ENCODE results near the gene ICA1L. TPM values are rescaled to one million over a fixed set of nuclear protein-coding genes. Genes with fewer than 3 reads are reported as not detected.
"Not testable (repeated sequence)": the region's sequence is repeated elsewhere in the genome, so short reads cannot be mapped to it uniquely, and the experiment has no call there.

The ICA1L gene
- total RNA-seq, 1 donor from 2014 or later: 12.9 TPM

GRCh38 chr2:202808754-202809153 is 62.8 kb downstream of the ICA1L start:
- TF ChIP-seq, protein P1, sequence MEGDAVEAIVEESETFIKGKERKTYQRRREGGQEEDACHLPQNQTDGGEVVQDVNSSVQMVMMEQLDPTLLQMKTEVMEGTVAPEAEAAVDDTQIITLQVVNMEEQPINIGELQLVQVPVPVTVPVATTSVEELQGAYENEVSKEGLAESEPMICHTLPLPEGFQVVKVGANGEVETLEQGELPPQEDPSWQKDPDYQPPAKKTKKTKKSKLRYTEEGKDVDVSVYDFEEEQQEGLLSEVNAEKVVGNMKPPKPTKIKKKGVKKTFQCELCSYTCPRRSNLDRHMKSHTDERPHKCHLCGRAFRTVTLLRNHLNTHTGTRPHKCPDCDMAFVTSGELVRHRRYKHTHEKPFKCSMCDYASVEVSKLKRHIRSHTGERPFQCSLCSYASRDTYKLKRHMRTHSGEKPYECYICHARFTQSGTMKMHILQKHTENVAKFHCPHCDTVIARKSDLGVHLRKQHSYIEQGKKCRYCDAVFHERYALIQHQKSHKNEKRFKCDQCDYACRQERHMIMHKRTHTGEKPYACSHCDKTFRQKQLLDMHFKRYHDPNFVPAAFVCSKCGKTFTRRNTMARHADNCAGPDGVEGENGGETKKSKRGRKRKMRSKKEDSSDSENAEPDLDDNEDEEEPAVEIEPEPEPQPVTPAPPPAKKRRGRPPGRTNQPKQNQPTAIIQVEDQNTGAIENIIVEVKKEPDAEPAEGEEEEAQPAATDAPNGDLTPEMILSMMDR (conservative IDR thresholded peaks at IDR 0.05): no peak
- peaks cover 11% of the 10 kb centered on the region for H3K4me1 Mint-ChIP-seq
- H3K4me3 Mint-ChIP-seq: no peak overlapping the region
- H3K36me3 Mint-ChIP-seq (ENCODE audit: low read depth): peaks cover 20% of the 10 kb centered on the region
- H3K27me3 Mint-ChIP-seq (ENCODE audit: low read depth): no peaks in the 10 kb centered on the region
- no peak overlapping the region for H3K27ac Mint-ChIP-seq (ENCODE audit: unreplicated experiment)
- no peak for DNase-seq (ENCODE audit: low read depth, low spot score)
- peaks cover 3% of the 10 kb centered on the region for H3K9me3 Mint-ChIP-seq

DNA sequence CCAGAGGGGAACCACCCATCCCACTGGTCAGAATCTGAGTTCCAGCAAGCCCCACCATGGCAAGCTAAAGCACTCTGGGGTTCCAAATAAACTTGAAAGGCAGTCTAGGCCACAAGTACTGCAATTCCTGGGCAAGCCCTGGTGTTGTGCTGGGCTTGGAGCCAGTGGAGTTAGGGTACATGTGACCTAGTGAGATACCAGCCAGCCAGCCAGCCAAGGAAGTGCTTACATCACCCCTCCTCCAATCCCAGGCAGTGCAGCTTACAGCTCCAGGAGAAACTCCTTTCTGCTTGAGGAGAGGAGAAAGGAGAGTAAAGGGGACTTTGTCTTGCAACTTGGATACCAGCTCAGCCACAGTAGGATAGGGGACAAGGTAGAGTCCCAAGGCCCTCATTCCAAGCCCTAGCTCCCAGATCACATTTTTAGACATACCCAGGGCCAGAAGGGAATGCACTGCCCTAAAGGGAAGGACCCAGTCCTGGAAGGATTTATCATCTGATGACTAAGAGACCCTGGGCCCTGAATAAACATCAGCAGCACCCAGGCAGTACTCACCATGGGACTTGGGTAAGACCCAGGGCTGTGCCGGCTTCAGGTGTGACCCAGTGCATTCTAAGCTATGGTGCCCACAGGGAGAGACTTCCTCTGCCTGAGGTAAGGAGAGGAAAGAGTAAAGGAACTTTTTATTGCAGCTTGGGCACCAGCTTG is 64.0 kb downstream of the ICA1L start:
- not testable (repeated sequence) for DNase-seq (ENCODE audit: low read depth, low spot score); H3K9me3 Mint-ChIP-seq; H3K27me3 Mint-ChIP-seq (ENCODE audit: low read depth); H3K27ac Mint-ChIP-seq (ENCODE audit: unreplicated experiment); H3K4me3 Mint-ChIP-seq
- peaks cover 11% of the 10 kb centered on the region for H3K4me1 Mint-ChIP-seq
- H3K36me3 Mint-ChIP-seq (ENCODE audit: low read depth): peaks cover 20% of the 10 kb centered on the region

GRCh38 chr2:202805911-202806310 is 65.7 kb downstream of the ICA1L start:
- Mint-ChIP-seq H3K4me3 (peak overlapping the region; percentile 4), H3K36me3 (ENCODE audit: low read depth) (peaks cover 14% of the 10 kb centered on the region), H3K4me1 (peaks cover 11% of the 10 kb centered on the region)
- not testable (repeated sequence) for H3K27me3 Mint-ChIP-seq (ENCODE audit: low read depth); H3K27ac Mint-ChIP-seq (ENCODE audit: unreplicated experiment); H3K9me3 Mint-ChIP-seq
- peak; percentile 18 for DNase-seq (ENCODE audit: low read depth, low spot score)

GRCh38 chr2:202797944-202798343 is 73.6 kb downstream of the ICA1L start:
- TF ChIP-seq, protein P1 (conservative IDR thresholded peaks at IDR 0.05): no peak
- Mint-ChIP-seq H3K36me3 (ENCODE audit: low read depth) (peaks cover 18% of the 10 kb centered on the region), H3K4me3 (no peak overlapping the region), H3K4me1 (no peaks in the 10 kb centered on the region), H3K9me3 (peaks cover 6% of the 10 kb centered on the region), H3K27ac (ENCODE audit: unreplicated experiment) (no peak overlapping the region), H3K27me3 (ENCODE audit: low read depth) (no peaks in the 10 kb centered on the region)
- no peak for DNase-seq (ENCODE audit: low read depth, low spot score)

DNA sequence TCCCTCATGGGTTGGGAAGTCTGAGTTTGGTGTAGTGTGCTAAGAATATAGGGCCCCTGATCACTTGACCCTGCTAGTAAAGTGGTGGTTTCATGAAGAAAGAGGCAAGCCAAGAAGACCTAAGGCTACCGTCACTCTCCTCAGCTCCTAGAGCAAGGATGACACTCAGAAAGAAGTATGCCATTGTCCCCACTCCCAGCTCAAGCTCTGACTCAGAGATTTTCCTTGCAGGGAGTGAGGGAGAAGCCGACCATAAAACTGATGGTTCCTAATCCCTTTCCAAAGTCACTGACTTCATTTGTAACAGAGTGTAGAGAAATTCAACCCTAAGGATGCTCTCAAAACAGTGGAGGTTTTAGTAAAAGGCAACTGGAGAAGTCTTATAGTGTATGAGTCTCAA is 80.9 kb downstream of the ICA1L start:
- Mint-ChIP-seq H3K9me3 (no peaks in the 10 kb centered on the region), H3K4me1 (no peaks in the 10 kb centered on the region), H3K4me3 (no peak overlapping the region), H3K27me3 (ENCODE audit: low read depth) (no peaks in the 10 kb centered on the region), H3K36me3 (ENCODE audit: low read depth) (peaks cover 10% of the 10 kb centered on the region), H3K27ac (ENCODE audit: unreplicated experiment) (peak overlapping the region; percentile 95)
- DNase-seq (ENCODE audit: low read depth, low spot score): no peak
- TF ChIP-seq, protein P1 (conservative IDR thresholded peaks at IDR 0.05): no peak

GRCh38 chr2:202786842-202787241 is 84.7 kb downstream of the ICA1L start:
- TF ChIP-seq, protein P1 (conservative IDR thresholded peaks at IDR 0.05): no peak
- no peak for DNase-seq (ENCODE audit: low read depth, low spot score)

More at GRCh38 chr2:202786842-202787241, 84.7 kb downstream of the ICA1L start:
- Mint-ChIP-seq H3K9me3 (no peaks in the 10 kb centered on the region), H3K4me3 (no peak overlapping the region), H3K27me3 (ENCODE audit: low read depth) (no peaks in the 10 kb centered on the region), H3K4me1 (no peaks in the 10 kb centered on the region), H3K27ac (ENCODE audit: unreplicated experiment) (no peak overlapping the region), H3K36me3 (ENCODE audit: low read depth) (peaks cover 13% of the 10 kb centered on the region)

All from neural crest cell (in vitro differentiated cells).